Activated T-cell treated with anti-CD3 and anti-CD28 coated beads, Interleukin-2, amount 50 U/mL, for 4 hours (primary cell): ENCODE results near the gene SIM2. TPM values are rescaled to one million over a fixed set of nuclear protein-coding genes. Genes with fewer than 3 reads are reported as not detected.
A peak's percentile ranks its signal among the peaks of the same experiment; 100 is the strongest.
"Not testable (repeated sequence)": the region's sequence is repeated elsewhere in the genome, so short reads cannot be mapped to it uniquely, and the experiment has no call there.

ENCODE experiments used
- ATAC-seq, 2 donors: fragments of 200-7000 bp; cut with Tn5 transposase; one replicate each; pipeline ENCODE4 v1.10.0; 2021
- DNase-seq: peaks from one replicate; pipeline ENCODE4 v3.0.0-alpha.2; 2020
- H3K27me3 Mint-ChIP-seq: one replicate; pipeline ENCODE4 v1.8.0; 2021; ENCODE audit warnings: low read depth, mixed read lengths
- H3K36me3 Mint-ChIP-seq: one replicate; pipeline ENCODE4 v1.8.0; 2022; ENCODE audit warnings: mixed read lengths; ENCODE audit not compliant: insufficient read depth
- H3K4me1 Mint-ChIP-seq: one replicate; pipeline ENCODE4 v1.8.0; 2021; ENCODE audit warnings: low read depth, mixed read lengths
- H3K4me3 Mint-ChIP-seq: one replicate; pipeline ENCODE4 v1.8.0; 2021; ENCODE audit warnings: mild to moderate bottlenecking, moderate library complexity, mixed read lengths
- H3K9me3 Mint-ChIP-seq: one replicate; pipeline ENCODE4 v1.8.0; 2021; ENCODE audit warnings: mixed read lengths
- total RNA-seq, 3 donors: library from RNA; stranded (reverse); gene quantifications; one replicate each; pipeline ENCODE4 v1.2.1, GENCODE V29; 2021

Gene SIM2
- under 1 TPM in 2 of 3 donors, not detected in 1; 0.18 to 0.24 TPM for total RNA-seq

GRCh38 chr21:36698981-36699545 lies at the start of gene SIM2:
TSS of gene SIM2 (plus strand) at chr21:36699115. CDS start at chr21:36699747, 632 bp downstream.
- no peaks in the 10 kb centered on the region for H3K36me3 Mint-ChIP-seq

GRCh38 chr21:36654324-36654723 lies 44.6 kb upstream of the SIM2 start:
- Mint-ChIP-seq H3K36me3 (no peaks in the 10 kb centered on the region), H3K27me3 (peaks cover 20% of the 10 kb centered on the region), H3K4me1 (no peaks in the 10 kb centered on the region), H3K4me3 (no peak overlapping the region), H3K9me3 (no peaks in the 10 kb centered on the region)
- DNase-seq, result no peak
- no peak for ATAC-seq

More at GRCh38 chr21:36698981-36699545, at the start of gene SIM2:
- peaks cover 15% of the 10 kb centered on the region for H3K4me1 Mint-ChIP-seq
- H3K9me3 Mint-ChIP-seq, result no peaks in the 10 kb centered on the region
- no peak for DNase-seq
- H3K4me3 Mint-ChIP-seq, result peak within 1 kb of the TSS; percentile 35
- peaks cover 74% of the 10 kb centered on the region for H3K27me3 Mint-ChIP-seq
- no peak for ATAC-seq

GRCh38 chr21:36654796-36655325 lies 44.1 kb upstream of the SIM2 start:
- Mint-ChIP-seq H3K4me1 (no peaks in the 10 kb centered on the region), H3K27me3 (peaks cover 20% of the 10 kb centered on the region), H3K36me3 (no peaks in the 10 kb centered on the region), H3K4me3 (no peak overlapping the region), H3K9me3 (no peaks in the 10 kb centered on the region)
- no peak for ATAC-seq
- DNase-seq, result no peak

GRCh38 chr21:36656138-36656537 lies 42.8 kb upstream of the SIM2 start:
- no peak for ATAC-seq
- Mint-ChIP-seq H3K36me3 (no peaks in the 10 kb centered on the region), H3K4me1 (no peaks in the 10 kb centered on the region)

GRCh38 chr21:36657290-36657689 lies 41.6 kb upstream of the SIM2 start:
- not testable (repeated sequence) for DNase-seq, H3K36me3 Mint-ChIP-seq, H3K4me3 Mint-ChIP-seq, H3K9me3 Mint-ChIP-seq, H3K4me1 Mint-ChIP-seq, ATAC-seq
- peaks cover 34% of the 10 kb centered on the region for H3K27me3 Mint-ChIP-seq

More at GRCh38 chr21:36656138-36656537, 42.8 kb upstream of the SIM2 start:
- Mint-ChIP-seq H3K4me3 (no peak overlapping the region), H3K9me3 (no peaks in the 10 kb centered on the region), H3K27me3 (peaks cover 28% of the 10 kb centered on the region)
- DNase-seq, result no peak

- Mint-ChIP-seq H3K4me1 (no peaks in the 10 kb centered on the region), H3K27me3 (peaks cover 34% of the 10 kb centered on the region), H3K4me3 (no peak overlapping the region), H3K9me3 (no peaks in the 10 kb centered on the region), H3K36me3 (no peaks in the 10 kb centered on the region)
- ATAC-seq (no peak), DNase-seq (no peak)
Observed at GRCh38 chr21:36657999-36658398, 40.9 kb upstream of the SIM2 start.

GRCh38 chr21:36658926-36659325 lies 40.0 kb upstream of the SIM2 start:
- H3K4me3 Mint-ChIP-seq, result no peak overlapping the region
- H3K9me3 Mint-ChIP-seq, result no peaks in the 10 kb centered on the region
- no peaks in the 10 kb centered on the region for H3K4me1 Mint-ChIP-seq
- ATAC-seq (no peak), DNase-seq (no peak)
- H3K27me3 Mint-ChIP-seq, result peaks cover 30% of the 10 kb centered on the region
- no peaks in the 10 kb centered on the region for H3K36me3 Mint-ChIP-seq

- H3K4me3 Mint-ChIP-seq, result no peak overlapping the region
- peaks cover 26% of the 10 kb centered on the region for H3K27me3 Mint-ChIP-seq
- H3K36me3 Mint-ChIP-seq, result no peaks in the 10 kb centered on the region
- ATAC-seq, result no peak
- no peak for DNase-seq
- no peaks in the 10 kb centered on the region for H3K4me1 Mint-ChIP-seq
- H3K9me3 Mint-ChIP-seq, result no peaks in the 10 kb centered on the region
Observed at GRCh38 chr21:36661511-36662309, 37.2 kb upstream of the SIM2 start.

- no peak for ATAC-seq
- Mint-ChIP-seq H3K9me3 (no peaks in the 10 kb centered on the region), H3K4me1 (no peaks in the 10 kb centered on the region), H3K27me3 (peaks cover 30% of the 10 kb centered on the region), H3K4me3 (no peak overlapping the region), H3K36me3 (no peaks in the 10 kb centered on the region)
- DNase-seq, result no peak
Observed at GRCh38 chr21:36663033-36663855, 35.7 kb upstream of the SIM2 start.

GRCh38 chr21:36664662-36664990 lies 34.3 kb upstream of the SIM2 start:
- Mint-ChIP-seq H3K27me3 (peaks cover 34% of the 10 kb centered on the region), H3K4me3 (no peak overlapping the region), H3K4me1 (no peaks in the 10 kb centered on the region), H3K36me3 (no peaks in the 10 kb centered on the region), H3K9me3 (no peaks in the 10 kb centered on the region)
- ATAC-seq (no peak), DNase-seq (no peak)

GRCh38 chr21:36665806-36666205 lies 33.1 kb upstream of the SIM2 start:
- peaks cover 28% of the 10 kb centered on the region for H3K27me3 Mint-ChIP-seq
- ATAC-seq (no peak), DNase-seq (no peak)
- no peaks in the 10 kb centered on the region for H3K9me3 Mint-ChIP-seq
- H3K4me1 Mint-ChIP-seq, result no peaks in the 10 kb centered on the region
- no peaks in the 10 kb centered on the region for H3K36me3 Mint-ChIP-seq
- H3K4me3 Mint-ChIP-seq, result no peak overlapping the region

- peaks cover 29% of the 10 kb centered on the region for H3K27me3 Mint-ChIP-seq
- H3K36me3 Mint-ChIP-seq, result no peaks in the 10 kb centered on the region
- no peaks in the 10 kb centered on the region for H3K9me3 Mint-ChIP-seq
- no peaks in the 10 kb centered on the region for H3K4me1 Mint-ChIP-seq
- no peak overlapping the region for H3K4me3 Mint-ChIP-seq
- ATAC-seq, result peak in 1 of 2 donors; percentile 30
- no peak for DNase-seq
Observed at GRCh38 chr21:36668713-36669112, 30.2 kb upstream of the SIM2 start.

GRCh38 chr21:36671836-36672235 lies 27.1 kb upstream of the SIM2 start:
- Mint-ChIP-seq H3K9me3 (no peaks in the 10 kb centered on the region), H3K4me1 (no peaks in the 10 kb centered on the region), H3K36me3 (no peaks in the 10 kb centered on the region), H3K27me3 (peaks cover 38% of the 10 kb centered on the region), H3K4me3 (no peak overlapping the region)
- DNase-seq (no peak), ATAC-seq (no peak)

- not testable (repeated sequence) for H3K4me1 Mint-ChIP-seq, ATAC-seq, H3K36me3 Mint-ChIP-seq, DNase-seq, H3K9me3 Mint-ChIP-seq, H3K4me3 Mint-ChIP-seq
- peaks cover 42% of the 10 kb centered on the region for H3K27me3 Mint-ChIP-seq
Observed at GRCh38 chr21:36672296-36672695, 26.6 kb upstream of the SIM2 start.
